HL-60 (cell line): ENCODE results near the gene TAGLN.
A peak's percentile ranks its signal among the peaks of the same experiment; 100 is the strongest.

Experiments used
- DNase-seq, 2 experiments: peaks; one replicate each; pipeline ENCODE4 v3.0.0-alpha.2; 2010 to 2020; ENCODE audit warnings: low read depth in 1 of 2, low spot score in 1 of 2
- H3K27ac ChIP-seq: fragments of 250-450 bp; sonication (Bioruptor Pico); replicated peaks from 2 replicates; pipeline ENCODE4 v1.5.1; 2020; ENCODE audit warnings: mild to moderate bottlenecking, moderate library complexity
- H3K27me3 ChIP-seq: fragments of 250-450 bp; sonication (Bioruptor Pico); 2 replicates; pipeline ENCODE4 v1.5.1; 2021; ENCODE audit warnings: mild to moderate bottlenecking, moderate library complexity; ENCODE audit not compliant: insufficient read depth, poor library complexity, severe bottlenecking
- H3K4me3 ChIP-seq: replicated peaks from 2 replicates; pipeline ENCODE4 v1.5.1; 2011; ENCODE audit warnings: mild to moderate bottlenecking, control low read depth, low read length; ENCODE audit not compliant: insufficient read depth
- CTCF ChIP-seq: IDR thresholded peaks from one replicate; pipeline ENCODE4 v1.5.1; 2011; ENCODE audit warnings: low read length, control low read depth, inconsistent platforms; ENCODE audit not compliant: insufficient read depth
- GABPA ChIP-seq: IDR thresholded peaks from 2 replicates; pipeline ENCODE4 v1.6.1; 2012; ENCODE audit warnings: low read depth
- POLR2AphosphoS5 ChIP-seq: IDR thresholded peaks from 2 replicates; pipeline ENCODE4 v1.6.1; 2012; ENCODE audit warnings: low read depth
- REST ChIP-seq: IDR thresholded peaks from 2 replicates; pipeline ENCODE4 v1.6.1; 2012; ENCODE audit warnings: low read depth; ENCODE audit not compliant: insufficient replicate concordance
- SPI1 ChIP-seq: IDR thresholded peaks from 2 replicates; pipeline ENCODE4 v1.6.1; 2012; ENCODE audit warnings: low read depth, mild to moderate bottlenecking, borderline replicate concordance

The TAGLN gene

GRCh38 chr11:117225553-117226170, 26.5 kb downstream of the TAGLN start:
- TF ChIP-seq GABPA = no peak
- no peak for TF ChIP-seq POLR2AphosphoS5
- TF ChIP-seq REST = no peak
- TF ChIP-seq CTCF = no peak
- no peak for TF ChIP-seq SPI1
- H3K27me3 ChIP-seq = no peaks in the 10 kb centered on the region
- H3K4me3 ChIP-seq = no peak overlapping the region
- H3K27ac ChIP-seq = no peak overlapping the region
- DNase-seq = no peak

GRCh38 chr11:117226388-117227385, 27.5 kb downstream of the TAGLN start:
- Histone ChIP-seq H3K27ac (no peak overlapping the region), H3K4me3 (no peak overlapping the region), H3K27me3 (no peaks in the 10 kb centered on the region)
- DNase-seq = peak; percentile 56 to 62
- TF ChIP-seq REST = no peak
- TF ChIP-seq CTCF = peak; percentile 46
- no peak for TF ChIP-seq POLR2AphosphoS5

- Histone ChIP-seq H3K4me3 (no peak overlapping the region), H3K27ac (no peak overlapping the region), H3K27me3 (no peaks in the 10 kb centered on the region)
- no peak for TF ChIP-seq GABPA
- TF ChIP-seq POLR2AphosphoS5 = no peak
- no peak for TF ChIP-seq CTCF
- TF ChIP-seq REST = no peak
- no peak for TF ChIP-seq SPI1
- no peak for DNase-seq
Measured at GRCh38 chr11:117228091-117228490, 28.9 kb downstream of the TAGLN start.
